Ascending aorta (tissue), 2 donors: ENCODE data around the gene GLOD5. TPM values are rescaled to one million over a fixed set of nuclear protein-coding genes. Genes with fewer than 3 reads are reported as not detected.

ENCODE experiments used
- DNase-seq, 2 donors: peaks; one replicate each; pipeline ENCODE4 v3.0.0-alpha.2; 2019; ENCODE audit warnings: low spot score in 2 of 2
- H3K27ac ChIP-seq, 2 donors: fragments of 200-600 bp; sonication (generic); one replicate each; pipeline ENCODE4 v1.5.1; 2016 to 2017; ENCODE audit warnings: mild to moderate bottlenecking in 1 of 2
- H3K27me3 ChIP-seq: fragments of 200-600 bp; sonication (generic); one replicate; pipeline ENCODE4 v1.5.1; 2017
- H3K36me3 ChIP-seq, 2 donors: fragments of 200-600 bp; sonication (generic); one replicate each; pipeline ENCODE4 v1.5.1; 2016
- H3K4me1 ChIP-seq, 2 donors: fragments of 200-600 bp; sonication (generic); one replicate each; pipeline ENCODE4 v1.5.1; 2016 to 2017; ENCODE audit warnings: mild to moderate bottlenecking in 1 of 2
- H3K4me3 ChIP-seq, 2 donors: fragments of 200-600 bp; sonication (generic); one replicate each; pipeline ENCODE4 v1.5.1; 2016 to 2017; ENCODE audit warnings: mild to moderate bottlenecking in 1 of 2
- H3K9me3 ChIP-seq, 2 donors: fragments of 200-600 bp; sonication (generic); one replicate each; pipeline ENCODE4 v1.5.1; 2016
- CTCF ChIP-seq, 3 experiments: fragments of 200-600 bp in 2 of 3; fragments of 450-650 bp in 1 of 3; sonication (generic) in 2 of 3; IDR thresholded peaks; one replicate each; pipeline ENCODE4 v1.5.1; 2016 to 2019; ENCODE audit warnings: antibody characterized with exemption in 3 of 3, mild to moderate bottlenecking in 1 of 3, moderate library complexity in 1 of 3
- intact Hi-C: fragments of 100-400 bp; cut with DNase I; formaldehyde crosslinking; loops from one replicate; pipeline ENCODE4 v1.15.1; 2023
- total RNA-seq: library from RNA; depleted of rRNA; stranded (reverse); fragments of >200 nt; gene quantifications from one replicate; pipeline ENCODE4 v1.1.0, GENCODE V29; 2016

GLOD5 gene
- total RNA-seq, 1 donor from 2014 or later = not detected

- no peak for DNase-seq
- no peaks in the 10 kb centered on the region for H3K4me1 ChIP-seq
- no peak for TF ChIP-seq CTCF (IDR thresholded peaks at IDR 0.05)
- intact Hi-C loops = no loop called here
- no peak overlapping the region for H3K4me3 ChIP-seq
- H3K9me3 ChIP-seq = no peaks in the 10 kb centered on the region
- H3K27me3 ChIP-seq = no peaks in the 10 kb centered on the region
- H3K27ac ChIP-seq = no peak overlapping the region
- H3K36me3 ChIP-seq = no peaks in the 10 kb centered on the region
These were observed 28.0 kb downstream of the GLOD5 start for GRCh38 chrX:48789366-48790220.

GRCh38 chrX:48790477-48790876 lies 28.9 kb downstream of the GLOD5 start:
- no peak overlapping the region for H3K27ac ChIP-seq
- intact Hi-C loops = no loop called here
- no peak for DNase-seq
- no peaks in the 10 kb centered on the region for H3K27me3 ChIP-seq
- H3K9me3 ChIP-seq = no peaks in the 10 kb centered on the region
- no peak for TF ChIP-seq CTCF (IDR thresholded peaks at IDR 0.05)
- H3K36me3 ChIP-seq = no peaks in the 10 kb centered on the region
- H3K4me1 ChIP-seq = no peaks in the 10 kb centered on the region
- H3K4me3 ChIP-seq = no peak overlapping the region

GRCh38 chrX:48791063-48791820 lies 29.7 kb downstream of the GLOD5 start:
- TF ChIP-seq CTCF (IDR thresholded peaks at IDR 0.05) = no peak
- Histone ChIP-seq H3K36me3 (no peaks in the 10 kb centered on the region), H3K4me3 (no peak overlapping the region), H3K9me3 (no peaks in the 10 kb centered on the region), H3K27me3 (no peaks in the 10 kb centered on the region), H3K4me1 (no peaks in the 10 kb centered on the region), H3K27ac (no peak overlapping the region)
- intact Hi-C loops = no loop called here
- no peak for DNase-seq

- intact Hi-C loops = no loop called here
These were observed 30.7 kb downstream of the GLOD5 start for GRCh38 chrX:48792219-48792618.

DNA sequence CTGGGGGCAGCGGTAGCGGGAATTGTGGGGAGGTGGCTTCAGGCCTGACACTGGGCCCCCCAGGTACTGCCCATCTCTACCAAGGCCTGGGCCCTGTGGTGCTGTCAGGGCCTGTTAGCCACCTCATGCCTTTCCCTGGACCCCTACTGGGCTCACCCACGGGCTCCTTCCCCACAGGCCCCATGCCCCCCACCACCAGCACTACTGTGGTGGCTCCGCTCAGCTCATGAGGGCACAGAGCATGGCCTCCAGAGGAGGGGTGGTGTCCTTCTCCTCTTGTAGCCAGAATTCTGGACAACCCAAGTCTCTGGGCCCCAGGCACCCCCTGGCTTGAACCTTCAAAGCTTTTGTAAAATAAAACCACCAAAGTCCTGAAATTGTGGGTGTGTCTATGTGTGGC lies 32.4 kb downstream of the GLOD5 start:
- H3K27ac ChIP-seq = no peak overlapping the region
- no peak for DNase-seq
- no peaks in the 10 kb centered on the region for H3K9me3 ChIP-seq
- no peak for TF ChIP-seq CTCF (IDR thresholded peaks at IDR 0.05)
- H3K36me3 ChIP-seq = no peaks in the 10 kb centered on the region
- intact Hi-C loops = no loop called here
- H3K27me3 ChIP-seq = no peaks in the 10 kb centered on the region
- no peak overlapping the region for H3K4me3 ChIP-seq
- no peaks in the 10 kb centered on the region for H3K4me1 ChIP-seq

More at GRCh38 chrX:48792219-48792618, 30.7 kb downstream of the GLOD5 start:
- no peak overlapping the region for H3K27ac ChIP-seq
- no peaks in the 10 kb centered on the region for H3K36me3 ChIP-seq
- H3K4me1 ChIP-seq = no peaks in the 10 kb centered on the region
- DNase-seq = no peak
- no peak for TF ChIP-seq CTCF (IDR thresholded peaks at IDR 0.05)
- H3K9me3 ChIP-seq = no peaks in the 10 kb centered on the region
- no peaks in the 10 kb centered on the region for H3K27me3 ChIP-seq
- no peak overlapping the region for H3K4me3 ChIP-seq
